HL-60/S4 treated with phorbol 12-myristate 13-acetate at 8.2 ng/mL for 4 days and 3 days (cell line): ENCODE measurements around the gene MIS18A.

Experiments
- in situ Hi-C: fragments of 300-500 bp; cut with MboI; formaldehyde crosslinking; loops from 2 replicates; pipeline ENCODE4 v1.15.0; 2022; ENCODE audit warnings: low sequenced_read_pairs

The MIS18A gene

GRCh38 chr21:32256873-32257620 lies 21.8 kb downstream of the MIS18A start:
- in situ Hi-C loops = no loop called here

- in situ Hi-C loops = no loop called here
Measured at GRCh38 chr21:32256251-32256650, 22.6 kb downstream of the MIS18A start.

GRCh38 chr21:32253215-32253641 lies 25.6 kb downstream of the MIS18A start:
- in situ Hi-C loops = no loop called here

- in situ Hi-C loops = no loop called here
Measured at GRCh38 chr21:32252136-32252535, 26.7 kb downstream of the MIS18A start.

- in situ Hi-C loops = no loop called here
Measured at GRCh38 chr21:32249511-32250280, 29.2 kb downstream of the MIS18A start.

- in situ Hi-C loops = no loop called here
Measured at GRCh38 chr21:32248571-32249461, 30.0 kb downstream of the MIS18A start.

GRCh38 chr21:32246571-32247140 lies 32.2 kb downstream of the MIS18A start:
- in situ Hi-C loops = no loop called here

- in situ Hi-C loops = no loop called here
Measured at GRCh38 chr21:32245971-32246370, 32.9 kb downstream of the MIS18A start.

- in situ Hi-C loops = no loop called here
Measured at GRCh38 chr21:32240851-32241687, 37.8 kb downstream of the MIS18A start.

- in situ Hi-C loops = no loop called here
Measured at GRCh38 chr21:32239551-32239950, 39.3 kb downstream of the MIS18A start.

- in situ Hi-C loops = no loop called here
Measured at GRCh38 chr21:32238063-32238462, 40.8 kb downstream of the MIS18A start.

- in situ Hi-C loops = no loop called here
Measured at GRCh38 chr21:32237021-32237420, 41.8 kb downstream of the MIS18A start.

- in situ Hi-C loops = no loop called here
Measured at GRCh38 chr21:32233722-32234301, 45.0 kb downstream of the MIS18A start.

- in situ Hi-C loops = no loop called here
Measured at GRCh38 chr21:32233055-32233546, 45.7 kb downstream of the MIS18A start.

GRCh38 chr21:32226444-32226843 lies 52.4 kb downstream of the MIS18A start:
- in situ Hi-C loops = no loop called here
